DOHH2 (cell line): Measurements from ENCODE around the gene AASDH.

Experiments used
- EZH2phosphoT487 ChIP-seq: fragments of 200-600 bp; sonication (generic); IDR thresholded peaks from 2 replicates; pipeline ENCODE4 v1.6.1; 2017; ENCODE audit warnings: borderline replicate concordance, mild to moderate bottlenecking, antibody characterized with exemption, low read length, moderate library complexity, mixed read lengths
- TF ChIP-seq, protein P1 (sequence below): fragments of 200-600 bp; sonication (generic); IDR thresholded peaks from one replicate; pipeline ENCODE4 v1.5.1; 2014; ENCODE audit warnings: antibody characterized with exemption, mild to moderate bottlenecking, low read depth, low read length; ENCODE audit not compliant: poor library complexity, severe bottlenecking

DNA sequence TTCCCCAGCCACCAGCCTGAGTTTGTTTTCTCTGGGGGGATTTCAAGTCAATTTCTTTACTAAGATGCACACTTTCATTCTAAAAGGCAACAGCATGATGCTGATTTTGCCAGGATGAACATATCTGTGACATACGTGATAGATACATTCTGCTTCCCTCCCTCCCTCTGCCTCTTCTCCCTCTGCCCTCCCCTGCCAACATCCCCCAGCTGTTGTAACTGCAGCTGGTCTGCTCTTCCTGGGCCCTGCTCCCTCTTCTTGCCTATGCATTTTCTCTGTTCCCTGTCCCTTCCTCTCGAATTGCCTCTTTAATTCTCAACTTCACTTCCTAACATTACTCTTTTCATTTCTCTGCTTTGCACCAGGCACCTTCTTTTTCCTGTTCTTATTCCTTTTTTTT lies 83.4 kb downstream of the AASDH start:
- TF ChIP-seq, protein P1, sequence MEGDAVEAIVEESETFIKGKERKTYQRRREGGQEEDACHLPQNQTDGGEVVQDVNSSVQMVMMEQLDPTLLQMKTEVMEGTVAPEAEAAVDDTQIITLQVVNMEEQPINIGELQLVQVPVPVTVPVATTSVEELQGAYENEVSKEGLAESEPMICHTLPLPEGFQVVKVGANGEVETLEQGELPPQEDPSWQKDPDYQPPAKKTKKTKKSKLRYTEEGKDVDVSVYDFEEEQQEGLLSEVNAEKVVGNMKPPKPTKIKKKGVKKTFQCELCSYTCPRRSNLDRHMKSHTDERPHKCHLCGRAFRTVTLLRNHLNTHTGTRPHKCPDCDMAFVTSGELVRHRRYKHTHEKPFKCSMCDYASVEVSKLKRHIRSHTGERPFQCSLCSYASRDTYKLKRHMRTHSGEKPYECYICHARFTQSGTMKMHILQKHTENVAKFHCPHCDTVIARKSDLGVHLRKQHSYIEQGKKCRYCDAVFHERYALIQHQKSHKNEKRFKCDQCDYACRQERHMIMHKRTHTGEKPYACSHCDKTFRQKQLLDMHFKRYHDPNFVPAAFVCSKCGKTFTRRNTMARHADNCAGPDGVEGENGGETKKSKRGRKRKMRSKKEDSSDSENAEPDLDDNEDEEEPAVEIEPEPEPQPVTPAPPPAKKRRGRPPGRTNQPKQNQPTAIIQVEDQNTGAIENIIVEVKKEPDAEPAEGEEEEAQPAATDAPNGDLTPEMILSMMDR: no peak
- no peak for TF ChIP-seq EZH2phosphoT487
